ENCODE measurements around the gene KCNJ6.

KCNJ6 gene

GRCh38 chr21:37815893-37816292 lies 100.4 kb downstream of the KCNJ6 start:
- DNase-seq, result no peak

GRCh38 chr21:37811711-37812110 lies 104.5 kb downstream of the KCNJ6 start:
- no peak for DNase-seq

GRCh38 chr21:37808261-37808660 lies 108.0 kb downstream of the KCNJ6 start:
- DNase-seq, result no peak

GRCh38 chr21:37805266-37805665 lies 111.0 kb downstream of the KCNJ6 start:
- no peak for DNase-seq

- no peak for DNase-seq
Observed at GRCh38 chr21:37804001-37804400, 112.3 kb downstream of the KCNJ6 start.

- DNase-seq, result no peak
Observed at GRCh38 chr21:37803101-37803651, 113.1 kb downstream of the KCNJ6 start.

- DNase-seq, result no peak
Observed at GRCh38 chr21:37800456-37801061, 115.7 kb downstream of the KCNJ6 start.

GRCh38 chr21:37800057-37800455 lies 116.2 kb downstream of the KCNJ6 start:
- no peak for DNase-seq

- DNase-seq, result no peak
Observed at GRCh38 chr21:37799211-37800056, 116.8 kb downstream of the KCNJ6 start.

- DNase-seq, result no peak
Observed at GRCh38 chr21:37797403-37797802, 118.9 kb downstream of the KCNJ6 start.

- DNase-seq, result no peak
Observed at GRCh38 chr21:37796011-37796410, 120.2 kb downstream of the KCNJ6 start.

- DNase-seq, result no peak
Observed at GRCh38 chr21:37793660-37794059, 122.6 kb downstream of the KCNJ6 start.

- no peak for DNase-seq
Observed at GRCh38 chr21:37792046-37792445, 124.2 kb downstream of the KCNJ6 start.

GRCh38 chr21:37790905-37791304 lies 125.4 kb downstream of the KCNJ6 start:
- no peak for DNase-seq

GRCh38 chr21:37788503-37788902 lies 127.8 kb downstream of the KCNJ6 start:
- DNase-seq, result no peak

- DNase-seq, result no peak
Observed at GRCh38 chr21:37787456-37787855, 128.8 kb downstream of the KCNJ6 start.

- DNase-seq, result no peak
Observed at GRCh38 chr21:37784591-37785318, 131.5 kb downstream of the KCNJ6 start.

- no peak for DNase-seq
Observed at GRCh38 chr21:37783016-37783415, 133.2 kb downstream of the KCNJ6 start.

- DNase-seq, result no peak
Observed at GRCh38 chr21:37780991-37781983, 135.0 kb downstream of the KCNJ6 start.

GRCh38 chr21:37771181-37771580 lies 145.1 kb downstream of the KCNJ6 start:
- no peak for DNase-seq

- no peak for DNase-seq
Observed at GRCh38 chr21:37770461-37770860, 145.8 kb downstream of the KCNJ6 start.

GRCh38 chr21:37769656-37770055 lies 146.6 kb downstream of the KCNJ6 start:
- no peak for DNase-seq
